Upper lobe of right lung (tissue), 1 donor: ENCODE data around the gene CFAP70. TPM values are rescaled to one million over a fixed set of nuclear protein-coding genes. Genes with fewer than 3 reads are reported as not detected.

Experiments used
- ATAC-seq: fragments of 200-7000 bp; cut with Tn5 transposase; one replicate; pipeline ENCODE4 v1.9.1; 2020; ENCODE audit warnings: mild to moderate bottlenecking, moderate library complexity
- DNase-seq: peaks from one replicate; pipeline ENCODE4 v3.0.0-alpha.2; 2020
- H3K27ac ChIP-seq: fragments of 200-600 bp; one replicate; pipeline ENCODE4 v1.8.0; 2022
- H3K27me3 ChIP-seq: fragments of 200-600 bp; one replicate; pipeline ENCODE4 v1.8.0; 2022; ENCODE audit warnings: mild to moderate bottlenecking
- H3K36me3 ChIP-seq: fragments of 200-600 bp; one replicate; pipeline ENCODE4 v1.8.0; 2022
- H3K4me1 ChIP-seq: fragments of 200-600 bp; one replicate; pipeline ENCODE4 v1.8.0; 2022
- H3K4me3 ChIP-seq: fragments of 200-600 bp; one replicate; pipeline ENCODE4 v1.8.0; 2022; ENCODE audit warnings: mild to moderate bottlenecking
- H3K9me3 ChIP-seq: fragments of 200-600 bp; one replicate; pipeline ENCODE4 v1.8.0; 2022
- CTCF ChIP-seq: fragments of 200-600 bp; IDR thresholded peaks from one replicate; pipeline ENCODE4 v1.8.0; 2022; ENCODE audit warnings: antibody characterized with exemption
- intact Hi-C: fragments of 100-400 bp; cut with DNase I; formaldehyde crosslinking; loops from one replicate; pipeline ENCODE4 v1.11.0; 2022
- total RNA-seq: library from RNA; stranded (reverse); fragmentation: NEBNext Ultra II Directional; extraction: Animal tissue kit (Norgen Biotek cat#: 25700); gene quantifications from one replicate; pipeline ENCODE4 v1.2.1, GENCODE V29; 2021
- donor health status: DM: no; HTN: yes; CAD: no; lungs with severe emphysema.

Gene CFAP70
- total RNA-seq, 1 donor from 2014 or later = 2.7 TPM

GRCh38 chr10:73386583-73386982, 27.9 kb upstream of the CFAP70 start:
- Histone ChIP-seq H3K4me1 (no peaks in the 10 kb centered on the region), H3K36me3 (peaks cover 96% of the 10 kb centered on the region), H3K4me3 (no peak overlapping the region), H3K27ac (no peak overlapping the region), H3K9me3 (no peaks in the 10 kb centered on the region), H3K27me3 (no peaks in the 10 kb centered on the region)
- DNase-seq = no peak
- no peak for ATAC-seq
- intact Hi-C loops = no loop called here
- no peak for TF ChIP-seq CTCF

GRCh38 chr10:73379064-73379748, 20.5 kb upstream of the CFAP70 start:
- ATAC-seq (no peak), DNase-seq (no peak)
- intact Hi-C loops = no loop called here
- Histone ChIP-seq H3K9me3 (no peaks in the 10 kb centered on the region), H3K4me1 (no peaks in the 10 kb centered on the region), H3K4me3 (no peak overlapping the region), H3K27ac (no peak overlapping the region), H3K27me3 (no peaks in the 10 kb centered on the region), H3K36me3 (peaks cover 92% of the 10 kb centered on the region)
- no peak for TF ChIP-seq CTCF

- H3K27me3 ChIP-seq = no peaks in the 10 kb centered on the region
- H3K27ac ChIP-seq = no peak overlapping the region
- intact Hi-C loops = no loop called here
- DNase-seq (no peak), ATAC-seq (no peak)
- no peaks in the 10 kb centered on the region for H3K9me3 ChIP-seq
- H3K4me3 ChIP-seq = no peak overlapping the region
- peaks cover 90% of the 10 kb centered on the region for H3K36me3 ChIP-seq
- TF ChIP-seq CTCF = no peak
- no peaks in the 10 kb centered on the region for H3K4me1 ChIP-seq
Measured at GRCh38 chr10:73376679-73377078, 18.0 kb upstream of the CFAP70 start.

GRCh38 chr10:73368238-73368637, 9.6 kb upstream of the CFAP70 start:
- no peaks in the 10 kb centered on the region for H3K27me3 ChIP-seq
- no peak overlapping the region for H3K4me3 ChIP-seq
- TF ChIP-seq CTCF = no peak
- H3K36me3 ChIP-seq = peaks cover 65% of the 10 kb centered on the region
- H3K9me3 ChIP-seq = no peaks in the 10 kb centered on the region
- no peak for ATAC-seq
- intact Hi-C loops = no loop called here
- H3K27ac ChIP-seq = no peak overlapping the region
- H3K4me1 ChIP-seq = no peaks in the 10 kb centered on the region
- DNase-seq = no peak

- Histone ChIP-seq H3K9me3 (no peaks in the 10 kb centered on the region), H3K27me3 (no peaks in the 10 kb centered on the region), H3K4me3 (no peak overlapping the region), H3K36me3 (peaks cover 49% of the 10 kb centered on the region), H3K27ac (no peak overlapping the region), H3K4me1 (no peaks in the 10 kb centered on the region)
- ATAC-seq (no peak), DNase-seq (no peak)
- TF ChIP-seq CTCF = no peak
- intact Hi-C loops = no loop called here
Measured at GRCh38 chr10:73366381-73367298, 8.0 kb upstream of the CFAP70 start.
